ENCODE measurements around the gene OMA1. TPM values are rescaled to one million over a fixed set of nuclear protein-coding genes. Genes with fewer than 3 reads are reported as not detected.

Gene OMA1
- polyA plus RNA-seq, 3 donors: 11.2 to 24.5 (median 15.3) TPM

DNA sequence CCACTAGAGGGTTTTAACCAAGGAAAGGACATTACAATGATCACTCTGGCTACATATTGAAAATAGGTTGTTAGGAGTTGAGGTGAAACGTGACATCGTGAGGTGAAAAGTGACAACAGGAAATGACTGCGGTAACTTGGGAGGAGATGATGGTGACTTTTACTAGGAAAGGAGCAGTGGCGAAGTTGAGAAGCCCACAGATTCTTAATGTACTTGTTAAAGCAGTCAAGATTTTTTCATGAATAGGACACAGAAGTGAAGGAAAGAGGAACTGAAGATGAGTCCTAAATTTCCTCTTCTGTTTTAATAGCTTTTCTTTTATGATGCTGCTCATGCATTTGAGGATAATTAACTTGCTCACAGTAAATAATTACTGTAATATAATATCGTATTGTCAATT, 59.5 kb downstream of the OMA1 start:
- peaks cover 43 to 49% of the 10 kb centered on the region in 2 donors for H3K36me3 Mint-ChIP-seq
- TF ChIP-seq, protein P1, sequence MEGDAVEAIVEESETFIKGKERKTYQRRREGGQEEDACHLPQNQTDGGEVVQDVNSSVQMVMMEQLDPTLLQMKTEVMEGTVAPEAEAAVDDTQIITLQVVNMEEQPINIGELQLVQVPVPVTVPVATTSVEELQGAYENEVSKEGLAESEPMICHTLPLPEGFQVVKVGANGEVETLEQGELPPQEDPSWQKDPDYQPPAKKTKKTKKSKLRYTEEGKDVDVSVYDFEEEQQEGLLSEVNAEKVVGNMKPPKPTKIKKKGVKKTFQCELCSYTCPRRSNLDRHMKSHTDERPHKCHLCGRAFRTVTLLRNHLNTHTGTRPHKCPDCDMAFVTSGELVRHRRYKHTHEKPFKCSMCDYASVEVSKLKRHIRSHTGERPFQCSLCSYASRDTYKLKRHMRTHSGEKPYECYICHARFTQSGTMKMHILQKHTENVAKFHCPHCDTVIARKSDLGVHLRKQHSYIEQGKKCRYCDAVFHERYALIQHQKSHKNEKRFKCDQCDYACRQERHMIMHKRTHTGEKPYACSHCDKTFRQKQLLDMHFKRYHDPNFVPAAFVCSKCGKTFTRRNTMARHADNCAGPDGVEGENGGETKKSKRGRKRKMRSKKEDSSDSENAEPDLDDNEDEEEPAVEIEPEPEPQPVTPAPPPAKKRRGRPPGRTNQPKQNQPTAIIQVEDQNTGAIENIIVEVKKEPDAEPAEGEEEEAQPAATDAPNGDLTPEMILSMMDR (IDR thresholded peaks at IDR 0.05): no peak
- Histone ChIP-seq H3K4me2 (replicated peaks; ENCODE audit: extremely low read depth, low read length, poor library complexity, severe bottlenecking) (no peak overlapping the region), H3K79me2 (ENCODE audit: insufficient read depth, low read length) (no peaks in the 10 kb centered on the region), H2AFZ (ENCODE audit: insufficient read depth, low read depth, low read length, poor library complexity, severe bottlenecking) (no peak overlapping the region), H3K27ac (ENCODE audit: low read depth in 1 of 2, low read length in 2 of 2) (no peak overlapping the region), H3K36me3 (replicated peaks in 1 of 2; ENCODE audit: control insufficient read depth in 1 of 2, insufficient read depth in 2 of 2, low read length in 2 of 2) (peaks cover 6 to 15% of the 10 kb centered on the region in 2 donors), H3K27me3 (ENCODE audit: control insufficient read depth in 2 of 2, insufficient read depth in 2 of 2, low read length in 2 of 2) (no peaks in the 10 kb centered on the region), H3K4me3 (replicated peaks in 1 of 3; ENCODE audit: low read depth in 2 of 3, low read length in 3 of 3) (no peak overlapping the region), H3K9me3 (replicated peaks in 1 of 2; ENCODE audit: control insufficient read depth in 1 of 2, insufficient read depth in 1 of 2, low read length in 2 of 2) (no peaks in the 10 kb centered on the region), H3K4me1 (ENCODE audit: control insufficient read depth in 1 of 2, insufficient read depth in 2 of 2, low read length in 2 of 2) (no peaks in the 10 kb centered on the region), H3K9ac (ENCODE audit: insufficient read depth, low read length, poor library complexity, severe bottlenecking) (no peak overlapping the region), H4K20me1 (ENCODE audit: insufficient read depth, low read length) (no peaks in the 10 kb centered on the region)
- intact Hi-C loops (cut with micrococcal nuclease): no loop called here
- H3K9me3 Mint-ChIP-seq: peaks cover 6 to 20% (median 13%) of the 10 kb centered on the region in 7 donors
- H3K4me1 Mint-ChIP-seq: no peaks in the 10 kb centered on the region
- DNase-seq: no peak
- WGBS (ENCODE audit: insufficient coverage): 83% methylated on average over 1 of the region's 5 CpGs
- H3K27ac Mint-ChIP-seq: no peak overlapping the region
- H3K4me3 Mint-ChIP-seq: no peak overlapping the region
- H3K27me3 Mint-ChIP-seq (ENCODE audit: low read depth in 3 of 3): no peaks in the 10 kb centered on the region

DNA sequence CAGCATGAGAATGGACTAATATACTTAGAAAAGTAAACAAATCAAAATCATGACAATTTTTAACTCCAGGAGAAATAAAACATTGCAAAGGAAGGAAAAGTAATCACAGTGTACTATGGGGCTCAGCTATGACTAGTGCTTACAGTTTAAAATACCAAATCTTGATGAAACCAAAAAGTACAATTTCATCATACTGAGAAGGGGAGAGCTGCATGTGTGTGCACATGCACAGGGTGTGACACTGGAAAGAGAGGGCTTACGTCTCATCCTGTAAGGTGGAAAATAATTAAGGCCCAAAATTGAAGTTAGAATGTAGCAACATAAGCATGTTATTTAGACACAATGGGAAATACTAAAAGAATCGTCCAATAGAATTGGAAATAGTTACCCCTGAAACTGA, 64.6 kb downstream of the OMA1 start:
- TF ChIP-seq, protein P1 (IDR thresholded peaks at IDR 0.05): no peak
- Mint-ChIP-seq H3K9me3 (peaks cover 0 to 3% (median 2%) of the 10 kb centered on the region in 7 donors), H3K4me1 (no peaks in the 10 kb centered on the region), H3K27ac (no peak overlapping the region), H3K36me3 (peaks cover 43 to 44% of the 10 kb centered on the region in 2 donors), H3K27me3 (ENCODE audit: low read depth in 3 of 3) (peaks cover 0 to 2% (median 1%) of the 10 kb centered on the region in 3 donors), H3K4me3 (no peak overlapping the region)
- Histone ChIP-seq H3K4me2 (replicated peaks; ENCODE audit: extremely low read depth, low read length, poor library complexity, severe bottlenecking) (no peak overlapping the region), H3K4me3 (replicated peaks in 1 of 3; ENCODE audit: low read depth in 2 of 3, low read length in 3 of 3) (no peak overlapping the region), H3K36me3 (replicated peaks in 1 of 2; ENCODE audit: control insufficient read depth in 1 of 2, insufficient read depth in 2 of 2, low read length in 2 of 2) (peaks cover 7 to 17% of the 10 kb centered on the region in 2 donors), H3K79me2 (ENCODE audit: insufficient read depth, low read length) (no peaks in the 10 kb centered on the region), H3K27me3 (ENCODE audit: control insufficient read depth in 2 of 2, insufficient read depth in 2 of 2, low read length in 2 of 2) (no peaks in the 10 kb centered on the region), H3K4me1 (ENCODE audit: control insufficient read depth in 1 of 2, insufficient read depth in 2 of 2, low read length in 2 of 2) (no peaks in the 10 kb centered on the region), H2AFZ (ENCODE audit: insufficient read depth, low read depth, low read length, poor library complexity, severe bottlenecking) (no peak overlapping the region), H3K27ac (ENCODE audit: low read depth in 1 of 2, low read length in 2 of 2) (no peak overlapping the region), H3K9ac (ENCODE audit: insufficient read depth, low read length, poor library complexity, severe bottlenecking) (no peak overlapping the region), H4K20me1 (ENCODE audit: insufficient read depth, low read length) (no peaks in the 10 kb centered on the region), H3K9me3 (replicated peaks in 1 of 2; ENCODE audit: control insufficient read depth in 1 of 2, insufficient read depth in 1 of 2, low read length in 2 of 2) (no peaks in the 10 kb centered on the region)
- no peak for DNase-seq
- intact Hi-C loops (cut with micrococcal nuclease): no loop called here
- WGBS (ENCODE audit: insufficient coverage): 88% methylated on average over 1 of the region's 2 CpGs
